Esophagus muscularis mucosa (tissue), 4 donors: ENCODE results near the gene CES2.

Experiments
- EP300 ChIP-seq: sonication (generic); formaldehyde crosslinking; IDR thresholded peaks from one replicate; pipeline ENCODE4 v1.6.1; 2017; ENCODE audit warnings: antibody characterized with exemption
- POLR2A ChIP-seq: fragments of 450-650 bp; IDR thresholded peaks from one replicate; pipeline ENCODE4 v1.6.1; 2017; ENCODE audit warnings: antibody characterized with exemption, moderate library complexity, mild to moderate bottlenecking, low read depth
- POLR2AphosphoS5 ChIP-seq, 2 donors: sonication (generic); formaldehyde crosslinking; IDR thresholded peaks; one replicate each; pipeline ENCODE4 v1.6.1; 2017; ENCODE audit warnings: antibody characterized with exemption in 2 of 2
- TF ChIP-seq, protein P1 (sequence below), 3 experiments: fragments of 200-600 bp in 2 of 3; fragments of 450-650 bp in 1 of 3; sonication (generic) in 2 of 3; IDR thresholded peaks; one replicate each; pipeline ENCODE4 v1.5.1; 2017 to 2019; ENCODE audit warnings: antibody characterized with exemption in 3 of 3, mild to moderate bottlenecking in 2 of 3, moderate library complexity in 1 of 3

DNA sequence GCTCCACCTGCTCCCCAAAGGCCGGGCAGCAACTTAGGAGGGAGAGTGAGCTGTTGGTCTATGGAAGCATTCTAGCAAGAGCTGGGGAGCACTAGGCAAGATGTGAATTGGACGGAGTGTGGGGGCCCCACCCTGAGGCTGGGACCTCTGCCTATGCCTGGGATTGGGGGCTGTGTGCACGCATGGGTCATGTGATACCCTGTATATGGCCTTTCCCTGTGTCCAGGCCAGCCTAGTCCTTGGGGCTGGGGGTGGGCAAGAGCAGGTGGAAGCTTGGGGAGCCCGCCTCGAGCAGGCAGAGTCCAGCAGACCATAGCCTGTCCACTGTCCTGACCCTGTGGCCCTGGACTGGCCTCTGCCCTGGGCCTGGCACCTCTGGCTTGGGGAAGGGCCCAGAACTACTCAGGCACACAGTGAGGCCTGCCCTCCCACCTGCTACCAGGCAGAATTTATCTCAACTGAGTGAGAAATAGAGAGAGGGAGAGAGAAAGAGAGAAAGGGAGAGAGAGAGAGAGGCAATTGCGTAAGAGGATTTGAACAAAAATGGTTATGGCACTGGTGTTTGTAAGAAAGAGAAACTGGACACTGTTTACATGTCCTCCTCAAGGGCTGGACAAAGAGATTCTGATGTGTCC is 35.9 kb upstream of the CES2 start:
- TF ChIP-seq POLR2A (no peak), EP300 (no peak), POLR2AphosphoS5 (IDR thresholded peaks at IDR 0.05) (no peak)
- TF ChIP-seq, protein P1, sequence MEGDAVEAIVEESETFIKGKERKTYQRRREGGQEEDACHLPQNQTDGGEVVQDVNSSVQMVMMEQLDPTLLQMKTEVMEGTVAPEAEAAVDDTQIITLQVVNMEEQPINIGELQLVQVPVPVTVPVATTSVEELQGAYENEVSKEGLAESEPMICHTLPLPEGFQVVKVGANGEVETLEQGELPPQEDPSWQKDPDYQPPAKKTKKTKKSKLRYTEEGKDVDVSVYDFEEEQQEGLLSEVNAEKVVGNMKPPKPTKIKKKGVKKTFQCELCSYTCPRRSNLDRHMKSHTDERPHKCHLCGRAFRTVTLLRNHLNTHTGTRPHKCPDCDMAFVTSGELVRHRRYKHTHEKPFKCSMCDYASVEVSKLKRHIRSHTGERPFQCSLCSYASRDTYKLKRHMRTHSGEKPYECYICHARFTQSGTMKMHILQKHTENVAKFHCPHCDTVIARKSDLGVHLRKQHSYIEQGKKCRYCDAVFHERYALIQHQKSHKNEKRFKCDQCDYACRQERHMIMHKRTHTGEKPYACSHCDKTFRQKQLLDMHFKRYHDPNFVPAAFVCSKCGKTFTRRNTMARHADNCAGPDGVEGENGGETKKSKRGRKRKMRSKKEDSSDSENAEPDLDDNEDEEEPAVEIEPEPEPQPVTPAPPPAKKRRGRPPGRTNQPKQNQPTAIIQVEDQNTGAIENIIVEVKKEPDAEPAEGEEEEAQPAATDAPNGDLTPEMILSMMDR (IDR thresholded peaks at IDR 0.05) = no peak
